ENCODE results near the gene ARHGAP8. TPM values are rescaled to one million over a fixed set of nuclear protein-coding genes. Genes with fewer than 3 reads are reported as not detected.

The ARHGAP8 gene
- total RNA-seq, 1 donor from 2014 or later: 2.8 TPM

DNA sequence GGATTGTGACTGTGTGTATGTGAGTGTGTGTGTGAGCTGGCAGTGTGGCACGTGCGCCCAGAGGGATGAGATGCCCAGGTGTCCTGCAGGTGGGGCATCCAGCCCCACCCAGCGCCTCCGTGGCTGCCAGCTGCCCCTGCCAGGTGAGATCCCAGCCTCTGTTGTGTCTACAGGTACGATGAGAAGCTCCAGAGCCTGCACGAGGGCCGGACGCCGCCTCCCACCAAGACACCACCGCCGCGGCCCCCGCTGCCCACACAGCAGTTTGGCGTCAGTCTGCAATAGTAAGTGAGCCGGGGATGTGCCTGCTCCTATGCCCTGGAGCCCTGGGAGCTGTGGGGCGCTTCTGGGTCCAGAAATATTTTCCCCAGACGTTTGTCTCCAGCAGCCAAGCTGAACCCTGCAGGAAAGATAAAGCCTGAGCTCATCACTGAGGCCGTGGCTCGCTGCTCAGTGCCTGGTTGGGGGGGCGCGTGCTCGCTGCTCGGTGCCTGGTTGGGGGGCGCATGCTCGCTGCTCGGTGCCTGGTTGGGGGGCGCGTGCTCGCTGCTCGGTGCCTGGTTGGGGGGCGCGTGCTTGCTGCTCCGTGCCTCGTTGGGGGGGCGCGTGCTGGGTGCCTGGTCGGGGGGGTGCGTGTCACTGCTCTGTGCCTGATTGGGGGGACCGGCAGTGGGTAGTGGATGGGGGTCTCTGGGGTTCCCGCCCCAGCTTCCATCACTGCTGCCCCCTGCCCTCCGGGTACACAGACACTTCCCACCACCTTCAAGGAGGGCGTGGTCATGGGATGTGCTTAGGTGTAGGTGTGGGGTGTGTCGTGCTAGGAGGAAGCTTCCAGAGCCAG lies 73.2 kb downstream of the ARHGAP8 start:
- FAIRE-seq: no peak
- Mint-ChIP-seq H3K9me3 (ENCODE audit: unreplicated experiment) (no peaks in the 10 kb centered on the region), H3K36me3 (ENCODE audit: low read depth, unreplicated experiment) (peaks cover 1% of the 10 kb centered on the region)

DNA sequence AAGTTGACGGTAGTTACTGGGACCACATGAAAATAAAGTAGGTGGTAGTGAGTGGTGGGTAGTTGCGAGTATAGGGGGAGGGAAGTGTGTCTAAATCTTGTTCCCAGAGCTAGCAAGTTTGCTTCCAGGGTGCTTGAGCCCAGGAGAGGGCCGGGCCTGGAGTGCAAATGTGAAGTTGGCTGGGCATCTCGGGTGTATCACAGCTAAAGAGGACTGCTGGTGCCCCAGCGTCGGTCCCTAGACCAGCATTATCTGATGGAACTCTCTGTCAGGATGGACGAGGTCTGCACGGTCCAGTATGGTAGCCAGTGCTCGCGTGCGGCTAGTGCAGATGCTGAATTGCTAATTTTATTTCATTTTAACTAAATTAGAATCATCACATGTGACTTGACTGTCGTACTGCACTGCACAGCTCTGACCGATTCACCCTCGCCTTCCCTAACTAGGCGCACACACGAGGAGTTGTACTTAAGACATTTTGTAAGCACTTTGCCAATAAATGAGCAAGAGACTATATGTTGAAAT lies 75.4 kb downstream of the ARHGAP8 start:
- Mint-ChIP-seq H3K36me3 (ENCODE audit: low read depth, unreplicated experiment) (peaks cover 1% of the 10 kb centered on the region), H3K4me3 (ENCODE audit: unreplicated experiment) (no peak overlapping the region), H3K9me3 (ENCODE audit: unreplicated experiment) (no peaks in the 10 kb centered on the region), H3K27ac (ENCODE audit: unreplicated experiment) (no peak overlapping the region), H3K27me3 (ENCODE audit: low read depth, unreplicated experiment) (peaks cover 12% of the 10 kb centered on the region), H3K4me1 (ENCODE audit: low read depth, unreplicated experiment) (no peaks in the 10 kb centered on the region)
- no peaks in the 10 kb centered on the region for H3K36me3 ChIP-seq (ENCODE audit: insufficient read depth, low read length)
- H2AFZ ChIP-seq (ENCODE audit: low read depth, low read length): no peak overlapping the region
- H3K4me2 ChIP-seq (ENCODE audit: low read length): no peak overlapping the region
- H3K9ac ChIP-seq (ENCODE audit: low read length): no peak overlapping the region
- H3K27me3 ChIP-seq (ENCODE audit: insufficient read depth, low read length): no peaks in the 10 kb centered on the region
- H3K9me3 ChIP-seq (ENCODE audit: insufficient read depth, low read depth, low read length): no peaks in the 10 kb centered on the region
- TF ChIP-seq CTCF (IDR thresholded peaks at IDR 0.05; ENCODE audit: insufficient read depth, low read depth, low read length) (no peak), EZH2 (IDR thresholded peaks at IDR 0.05; ENCODE audit: insufficient read depth, low read length) (no peak)
- no peaks in the 10 kb centered on the region for H3K4me1 ChIP-seq (ENCODE audit: insufficient read depth, low read length)
- H3K27ac ChIP-seq (ENCODE audit: low read depth, low read length): no peak overlapping the region
- H4K20me1 ChIP-seq (ENCODE audit: insufficient read depth, low read length): no peaks in the 10 kb centered on the region
- DNase-seq (ENCODE audit: low read depth) (no peak), FAIRE-seq (no peak)
- H3K79me2 ChIP-seq (ENCODE audit: insufficient read depth, low read length): no peaks in the 10 kb centered on the region
- H3K4me3 ChIP-seq (ENCODE audit: insufficient read depth, low read depth, low read length): no peak overlapping the region

More for the DNA sequence above, 73.2 kb downstream of the ARHGAP8 start:
- Histone ChIP-seq H2AFZ (ENCODE audit: low read depth, low read length) (no peak overlapping the region), H3K79me2 (ENCODE audit: insufficient read depth, low read length) (no peaks in the 10 kb centered on the region), H4K20me1 (ENCODE audit: insufficient read depth, low read length) (peaks cover under 1% of the 10 kb centered on the region), H3K9me3 (ENCODE audit: insufficient read depth, low read depth, low read length) (no peaks in the 10 kb centered on the region), H3K9ac (ENCODE audit: low read length) (no peak overlapping the region), H3K4me3 (ENCODE audit: insufficient read depth, low read depth, low read length) (no peak overlapping the region), H3K27ac (ENCODE audit: low read depth, low read length) (no peak overlapping the region), H3K4me1 (ENCODE audit: insufficient read depth, low read length) (no peaks in the 10 kb centered on the region), H3K27me3 (ENCODE audit: insufficient read depth, low read length) (peaks cover 13% of the 10 kb centered on the region), H3K4me2 (ENCODE audit: low read length) (no peak overlapping the region), H3K36me3 (ENCODE audit: insufficient read depth, low read length) (no peaks in the 10 kb centered on the region)
- no peaks in the 10 kb centered on the region for H3K4me1 Mint-ChIP-seq (ENCODE audit: low read depth, unreplicated experiment)
- DNase-seq (ENCODE audit: low read depth): no peak
- no peak overlapping the region for H3K27ac Mint-ChIP-seq (ENCODE audit: unreplicated experiment)
- no peak overlapping the region for H3K4me3 Mint-ChIP-seq (ENCODE audit: unreplicated experiment)
- H3K27me3 Mint-ChIP-seq (ENCODE audit: low read depth, unreplicated experiment): peaks cover 16% of the 10 kb centered on the region
- TF ChIP-seq CTCF (IDR thresholded peaks at IDR 0.05; ENCODE audit: insufficient read depth, low read depth, low read length): no peak
- no peak for TF ChIP-seq EZH2 (IDR thresholded peaks at IDR 0.05; ENCODE audit: insufficient read depth, low read length)

- no peaks in the 10 kb centered on the region for H4K20me1 ChIP-seq (ENCODE audit: insufficient read depth, low read length)
- TF ChIP-seq EZH2 (IDR thresholded peaks at IDR 0.05; ENCODE audit: insufficient read depth, low read length) (no peak), CTCF (IDR thresholded peaks at IDR 0.05; ENCODE audit: insufficient read depth, low read depth, low read length) (peak; percentile 23)
- no peaks in the 10 kb centered on the region for H3K79me2 ChIP-seq (ENCODE audit: insufficient read depth, low read length)
- H3K36me3 ChIP-seq (ENCODE audit: insufficient read depth, low read length): no peaks in the 10 kb centered on the region
- Mint-ChIP-seq H3K36me3 (ENCODE audit: low read depth, unreplicated experiment) (peaks cover 1% of the 10 kb centered on the region), H3K9me3 (ENCODE audit: unreplicated experiment) (no peaks in the 10 kb centered on the region), H3K27me3 (ENCODE audit: low read depth, unreplicated experiment) (peaks cover 10% of the 10 kb centered on the region), H3K4me3 (ENCODE audit: unreplicated experiment) (no peak overlapping the region), H3K4me1 (ENCODE audit: low read depth, unreplicated experiment) (no peaks in the 10 kb centered on the region), H3K27ac (ENCODE audit: unreplicated experiment) (no peak overlapping the region)
- DNase-seq (ENCODE audit: low read depth) (no peak), FAIRE-seq (no peak)
- H3K9me3 ChIP-seq (ENCODE audit: insufficient read depth, low read depth, low read length): no peaks in the 10 kb centered on the region
- H2AFZ ChIP-seq (ENCODE audit: low read depth, low read length): no peak overlapping the region
- H3K4me3 ChIP-seq (ENCODE audit: insufficient read depth, low read depth, low read length): no peak overlapping the region
- peaks cover 1% of the 10 kb centered on the region for H3K27me3 ChIP-seq (ENCODE audit: insufficient read depth, low read length)
- no peak overlapping the region for H3K9ac ChIP-seq (ENCODE audit: low read length)
- H3K4me1 ChIP-seq (ENCODE audit: insufficient read depth, low read length): no peaks in the 10 kb centered on the region
- H3K27ac ChIP-seq (ENCODE audit: low read depth, low read length): no peak overlapping the region
- H3K4me2 ChIP-seq (ENCODE audit: low read length): no peak overlapping the region
These were observed 75.8 kb downstream of the ARHGAP8 start for GRCh38 chr22:44828193-44828592.
